ENCODE data around the gene ROMO1.
"Not testable (repeated sequence)": the region's sequence is repeated elsewhere in the genome, so short reads cannot be mapped to it uniquely, and the experiment has no call there.

ROMO1 gene

GRCh38 chr20:35711588-35712209 is 12.5 kb downstream of the ROMO1 start:
- peak in 1 of 5 experiments; percentile 54 for DNase-seq

GRCh38 chr20:35713120-35713519 is 13.9 kb downstream of the ROMO1 start:
- not testable (repeated sequence) for DNase-seq

- no peak for DNase-seq
Measured at GRCh38 chr20:35714127-35714526, 14.9 kb downstream of the ROMO1 start.

- no peak for DNase-seq
Measured at GRCh38 chr20:35715652-35716051, 16.4 kb downstream of the ROMO1 start.

- DNase-seq = no peak
Measured at GRCh38 chr20:35716330-35716729, 17.1 kb downstream of the ROMO1 start.

- DNase-seq = not testable (repeated sequence)
Measured at GRCh38 chr20:35718321-35718720, 19.1 kb downstream of the ROMO1 start.

- no peak for DNase-seq
Measured at GRCh38 chr20:35718972-35719635, 19.9 kb downstream of the ROMO1 start.

GRCh38 chr20:35719717-35720116 is 20.5 kb downstream of the ROMO1 start:
- no peak for DNase-seq

- DNase-seq = no peak
Measured at GRCh38 chr20:35720165-35721123, 21.2 kb downstream of the ROMO1 start.

- DNase-seq = no peak
Measured at GRCh38 chr20:35721219-35721618, 22.0 kb downstream of the ROMO1 start.

GRCh38 chr20:35721621-35722020 is 22.4 kb downstream of the ROMO1 start:
- no peak for DNase-seq

- DNase-seq = not testable (repeated sequence)
Measured at GRCh38 chr20:35723275-35723639, 24.1 kb downstream of the ROMO1 start.

GRCh38 chr20:35723652-35724320 is 24.6 kb downstream of the ROMO1 start:
- not testable (repeated sequence) for DNase-seq

- no peak for DNase-seq
Measured at GRCh38 chr20:35724321-35725230, 25.4 kb downstream of the ROMO1 start.

GRCh38 chr20:35726842-35727711 is 27.9 kb downstream of the ROMO1 start:
- no peak for DNase-seq

GRCh38 chr20:35729283-35729807 is 30.1 kb downstream of the ROMO1 start:
- no peak for DNase-seq

- no peak for DNase-seq
Measured at GRCh38 chr20:35729836-35730582, 30.8 kb downstream of the ROMO1 start.

GRCh38 chr20:35730583-35731468 is 31.6 kb downstream of the ROMO1 start:
- DNase-seq = no peak

GRCh38 chr20:35731469-35731788 is 32.2 kb downstream of the ROMO1 start:
- DNase-seq = no peak
